HG02870 (cell line): ENCODE data around the gene NAA35.
"Not testable (repeated sequence)": the region's sequence is repeated elsewhere in the genome, so short reads cannot be mapped to it uniquely, and the experiment has no call there.

Experiments
- ATAC-seq: cut with Tn5 transposase; IDR thresholded peaks from one replicate; pipeline ENCODE4 v1.9.1; 2021; ENCODE audit warnings: mild to moderate bottlenecking, moderate library complexity; ENCODE audit not compliant: unreplicated experiment

Gene NAA35

GRCh38 chr9:85943757-85944430 is 2.9 kb downstream of the NAA35 start:
- no peak for ATAC-seq

- no peak for ATAC-seq
Observed at GRCh38 chr9:85944672-85945071, 3.7 kb downstream of the NAA35 start.

- ATAC-seq, result no peak
Observed at GRCh38 chr9:85949586-85950335, 8.8 kb downstream of the NAA35 start.

GRCh38 chr9:85959955-85960354 is 19.0 kb downstream of the NAA35 start:
- ATAC-seq, result no peak

GRCh38 chr9:85960688-85961093 is 19.7 kb downstream of the NAA35 start:
- no peak for ATAC-seq

- no peak for ATAC-seq
Observed at GRCh38 chr9:85964526-85964925, 23.6 kb downstream of the NAA35 start.

- ATAC-seq, result no peak
Observed at GRCh38 chr9:85964949-85965348, 24.0 kb downstream of the NAA35 start.

GRCh38 chr9:85969727-85970126 is 28.8 kb downstream of the NAA35 start:
- ATAC-seq, result no peak

GRCh38 chr9:85971731-85972130 is 30.8 kb downstream of the NAA35 start:
- no peak for ATAC-seq

GRCh38 chr9:85973238-85973637 is 32.3 kb downstream of the NAA35 start:
- no peak for ATAC-seq

- not testable (repeated sequence) for ATAC-seq
Observed at GRCh38 chr9:85974055-85974547, 33.2 kb downstream of the NAA35 start.

GRCh38 chr9:85978496-85978895 is 37.5 kb downstream of the NAA35 start:
- ATAC-seq, result no peak

GRCh38 chr9:85981369-85981768 is 40.4 kb downstream of the NAA35 start:
- ATAC-seq, result no peak

- ATAC-seq, result no peak
Observed at GRCh38 chr9:85984457-85984856, 43.5 kb downstream of the NAA35 start.

GRCh38 chr9:85987236-85987635 is 46.3 kb downstream of the NAA35 start:
- no peak for ATAC-seq

- no peak for ATAC-seq
Observed at GRCh38 chr9:85994191-85994590, 53.2 kb downstream of the NAA35 start.

GRCh38 chr9:85995097-85995496 is 54.2 kb downstream of the NAA35 start:
- no peak for ATAC-seq

- no peak for ATAC-seq
Observed at GRCh38 chr9:85995599-85995998, 54.7 kb downstream of the NAA35 start.

GRCh38 chr9:86005253-86005775 is 64.4 kb downstream of the NAA35 start:
- no peak for ATAC-seq

- no peak for ATAC-seq
Observed at GRCh38 chr9:86009133-86009532, 68.2 kb downstream of the NAA35 start.

GRCh38 chr9:86020731-86021130 is 79.8 kb downstream of the NAA35 start:
- ATAC-seq, result no peak

- ATAC-seq, result no peak
Observed at GRCh38 chr9:86021166-86021565, 80.2 kb downstream of the NAA35 start.
